Stomach (tissue), 9 donors: Measurements from ENCODE around the gene TRIP13. TPM values are rescaled to one million over a fixed set of nuclear protein-coding genes. Genes with fewer than 3 reads are reported as not detected.

Source experiments
- DNase-seq, 2 donors: peaks; one replicate each; pipeline versions ENCODE4 v3.0.0 to v3.0.0-alpha.2; 2013 to 2019
- H3K27ac ChIP-seq, 5 donors: fragments of 200-600 bp in 4 of 5; sonication (generic) in 4 of 5; one replicate each; pipeline ENCODE4 v1.5.1; 2013 to 2019; ENCODE audit warnings: mild to moderate bottlenecking in 1 of 5, moderate library complexity in 1 of 5
- H3K27me3 ChIP-seq, 3 donors: fragments of 200-600 bp; sonication (generic); one replicate each; pipeline ENCODE4 v1.5.1; 2017 to 2019; ENCODE audit warnings: mixed run types in 1 of 3
- H3K36me3 ChIP-seq, 4 donors: fragments of 200-600 bp; sonication (generic); 1 replicate in 3 of 4; 2 replicates in 1 of 4; pipeline ENCODE4 v1.5.1; 2016 to 2019
- H3K4me1 ChIP-seq, 4 donors: fragments of 200-600 bp; sonication (generic); one replicate each; pipeline ENCODE4 v1.5.1; 2016 to 2019
- H3K4me3 ChIP-seq, 4 donors: fragments of 200-600 bp; sonication (generic) in 3 of 4; one replicate each; pipeline ENCODE4 v1.5.1; 2016 to 2019; ENCODE audit warnings: mild to moderate bottlenecking in 1 of 4
- H3K9me3 ChIP-seq, 4 donors: fragments of 200-600 bp; sonication (generic); one replicate each; pipeline ENCODE4 v1.5.1; 2016 to 2019
- CTCF ChIP-seq, 7 experiments: fragments of 450-650 bp in 4 of 7; fragments of 200-600 bp in 3 of 7; sonication (generic) in 3 of 7; IDR thresholded peaks; one replicate each; pipeline ENCODE4 v1.5.1; 2016 to 2019; ENCODE audit warnings: antibody characterized with exemption in 7 of 7, control low read depth in 2 of 7, mild to moderate bottlenecking in 1 of 7
- EP300 ChIP-seq: sonication (generic); formaldehyde crosslinking; IDR thresholded peaks from one replicate; pipeline ENCODE4 v1.6.1; 2017; ENCODE audit warnings: antibody characterized with exemption
- POLR2A ChIP-seq, 4 donors: fragments of 450-650 bp; IDR thresholded peaks; one replicate each; pipeline ENCODE4 v1.6.1; 2016; ENCODE audit warnings: antibody characterized with exemption in 4 of 4, control low read depth in 2 of 4, mild to moderate bottlenecking in 1 of 4, moderate library complexity in 1 of 4
- POLR2AphosphoS5 ChIP-seq, 3 donors: sonication (generic); formaldehyde crosslinking; IDR thresholded peaks; one replicate each; pipeline ENCODE4 v1.6.1; 2016; ENCODE audit warnings: antibody characterized with exemption in 3 of 3
- WGBS, 5 donors: extraction: QIAGEN DNeasy Blood & Tissue Kit in 3 of 5; methylation state at CpG; one replicate each; pipeline versions ENCODE4 v1.1.5 to v1.1.7; 2013 to 2018; 5-methylcytosine and 5-hydroxymethylcytosine counted together
- intact Hi-C: fragments of 100-400 bp; cut with DNase I; formaldehyde crosslinking; loops from one replicate; pipeline ENCODE4 v1.15.1; 2023; ENCODE audit warnings: low total_unique reads
- polyA plus RNA-seq, 3 donors: library from polyadenylated mRNA; stranded (reverse); fragments of 200-250 nt; gene quantifications; one replicate each; pipeline ENCODE4 v1.2.3, GENCODE V29; 2013
- total RNA-seq, 5 donors: library from RNA; depleted of rRNA; stranded (reverse); fragments of >200 nt; gene quantifications; one replicate each; pipeline versions ENCODE4 v1.1.0 to v1.2.3, GENCODE V29; 2014 to 2016
- donor health status: healthy with polysubstance abuse.
- donor health status: Bipolar disorder and iron deficiency.
- donor health status: healthy.

The TRIP13 gene
- total and polyA plus RNA-seq, 8 donors: 0.58 to 10.4 (median 3.5) TPM; not detected in 1

- Histone ChIP-seq H3K4me3 (no peak overlapping the region), H3K27me3 (peaks cover 0 to 33% (median 16%) of the 10 kb centered on the region in 3 donors), H3K4me1 (peaks cover 9 to 13% (median 11%) of the 10 kb centered on the region in 4 donors), H3K9me3 (no peaks in the 10 kb centered on the region), H3K27ac (no peak overlapping the region), H3K36me3 (no peaks in the 10 kb centered on the region)
- TF ChIP-seq POLR2A (IDR thresholded peaks at IDR 0.05) (no peak), EP300 (no peak), CTCF (IDR thresholded peaks at IDR 0.05) (no peak), POLR2AphosphoS5 (IDR thresholded peaks at IDR 0.05) (no peak)
- intact Hi-C loops: loop anchor here (10.0 kb wide), 1 partner anchor 235 kb away; no protein-coding TSS in a partner anchor
- DNase-seq: no peak
Observed at GRCh38 chr5:929596-929995, 36.9 kb downstream of the TRIP13 start.

- 46 to 65% (median 50%) methylated on average over 8 of the region's 8 CpGs for WGBS, 5 donors
- Histone ChIP-seq H3K27ac (no peak overlapping the region), H3K9me3 (no peaks in the 10 kb centered on the region), H3K4me1 (peaks cover 9 to 13% (median 11%) of the 10 kb centered on the region in 4 donors), H3K4me3 (no peak overlapping the region), H3K36me3 (no peaks in the 10 kb centered on the region), H3K27me3 (peaks cover 0 to 20% (median 13%) of the 10 kb centered on the region in 3 donors)
- peak in 1 of 2 donors; percentile 71 for DNase-seq
- no peak for TF ChIP-seq POLR2A (IDR thresholded peaks at IDR 0.05)
- no peak for TF ChIP-seq POLR2AphosphoS5 (IDR thresholded peaks at IDR 0.05)
- TF ChIP-seq CTCF (IDR thresholded peaks at IDR 0.05): no peak
- TF ChIP-seq EP300: no peak
- intact Hi-C loops: no loop called here
Observed at GRCh38 chr5:930866-931265, 38.2 kb downstream of the TRIP13 start.

- peaks cover 0 to 13% (median 5%) of the 10 kb centered on the region in 3 donors for H3K27me3 ChIP-seq
- H3K9me3 ChIP-seq: no peaks in the 10 kb centered on the region
- H3K4me1 ChIP-seq: peaks cover 4 to 6% (median 5%) of the 10 kb centered on the region in 4 donors
- no peak for TF ChIP-seq EP300
- TF ChIP-seq POLR2AphosphoS5 (IDR thresholded peaks at IDR 0.05): no peak
- TF ChIP-seq CTCF (IDR thresholded peaks at IDR 0.05): no peak
- H3K27ac ChIP-seq: no peak overlapping the region
- 82 to 89% (median 85%) methylated on average over 13 of the region's 13 CpGs for WGBS, 5 donors
- H3K36me3 ChIP-seq: no peaks in the 10 kb centered on the region
- intact Hi-C loops: no loop called here
- no peak for DNase-seq
- H3K4me3 ChIP-seq: no peak overlapping the region
Observed at GRCh38 chr5:931570-932145, 39.0 kb downstream of the TRIP13 start.

GRCh38 chr5:932151-932627, 39.5 kb downstream of the TRIP13 start:
- Histone ChIP-seq H3K4me1 (peaks cover 0 to under 1% (median under 1%) of the 10 kb centered on the region in 4 donors), H3K4me3 (no peak overlapping the region), H3K9me3 (no peaks in the 10 kb centered on the region), H3K27me3 (peaks cover 0 to 7% (median 0%) of the 10 kb centered on the region in 3 donors), H3K36me3 (no peaks in the 10 kb centered on the region), H3K27ac (peak overlapping the region in 4 of 5 donors; percentile 27 to 50 (median 30))
- no peak for TF ChIP-seq POLR2A (IDR thresholded peaks at IDR 0.05)
- no peak for TF ChIP-seq CTCF (IDR thresholded peaks at IDR 0.05)
- TF ChIP-seq EP300: no peak
- WGBS, 5 donors: 81 to 94% (median 87%) methylated on average over 7 to 8 of the region's 8 CpGs
- intact Hi-C loops: no loop called here
- DNase-seq: peak in 1 of 2 donors; percentile 22
